KBM-7 (cell line): ENCODE data around the gene ATP6V1D.
"Not testable (repeated sequence)": the region's sequence is repeated elsewhere in the genome, so short reads cannot be mapped to it uniquely, and the experiment has no call there.

ENCODE experiments used
- DNase-seq: peaks from one replicate; pipeline ENCODE4 v3.0.0-alpha.2; 2015
- in situ Hi-C: fragments of 300-500 bp; cut with MboI; formaldehyde crosslinking; loops from 2 replicates; pipeline ENCODE4 v1.14.3; 2020; ENCODE audit warnings: low sequenced_read_pairs, low pct_unique_long_range_greater_than_20kb, mixed read lengths

ATP6V1D gene

GRCh38 chr14:67359775-67360469 lies at the start of gene ATP6V1D, which contains the start of gene EIF2S1:
ATP6V1D (minus strand) TSS chr14:67359804; CDS start chr14:67359698, 106 bp downstream.
EIF2S1 (plus strand) TSS chr14:67360328; CDS start chr14:67364768, 4,440 bp downstream.
- DNase-seq: peak; percentile 99
- in situ Hi-C loops: no loop called here

- in situ Hi-C loops, DNase-seq: not testable (repeated sequence)
Observed at GRCh38 chr14:67408122-67408801, 48.7 kb upstream of the ATP6V1D start.

- in situ Hi-C loops: no loop called here
- DNase-seq: no peak
Observed at GRCh38 chr14:67405771-67406170, 46.2 kb upstream of the ATP6V1D start.

GRCh38 chr14:67400434-67400833 lies 40.8 kb upstream of the ATP6V1D start:
- in situ Hi-C loops: no loop called here
- no peak for DNase-seq

- in situ Hi-C loops: no loop called here
- no peak for DNase-seq
Observed at GRCh38 chr14:67397536-67397935, 37.9 kb upstream of the ATP6V1D start.

GRCh38 chr14:67396381-67396970 lies 36.9 kb upstream of the ATP6V1D start:
- no peak for DNase-seq
- in situ Hi-C loops: no loop called here

GRCh38 chr14:67395876-67396189 lies 36.2 kb upstream of the ATP6V1D start:
- no peak for DNase-seq
- in situ Hi-C loops: no loop called here

- no peak for DNase-seq
- in situ Hi-C loops: no loop called here
Observed at GRCh38 chr14:67395086-67395875, 35.7 kb upstream of the ATP6V1D start.

- in situ Hi-C loops: no loop called here
Observed at GRCh38 chr14:67393689-67394088, 34.1 kb upstream of the ATP6V1D start.

GRCh38 chr14:67392800-67393199 lies 33.2 kb upstream of the ATP6V1D start:
- DNase-seq: no peak
- in situ Hi-C loops: no loop called here

More at GRCh38 chr14:67393689-67394088, 34.1 kb upstream of the ATP6V1D start:
- DNase-seq: no peak

GRCh38 chr14:67392123-67392522 lies 32.5 kb upstream of the ATP6V1D start:
- no peak for DNase-seq
- in situ Hi-C loops: no loop called here

GRCh38 chr14:67391268-67391667 lies 31.7 kb upstream of the ATP6V1D start:
- in situ Hi-C loops: no loop called here
- DNase-seq: peak; percentile 62

GRCh38 chr14:67389811-67390534 lies 30.4 kb upstream of the ATP6V1D start:
- in situ Hi-C loops: no loop called here
- no peak for DNase-seq

- in situ Hi-C loops: no loop called here
- DNase-seq: peak; percentile 8
Observed at GRCh38 chr14:67389275-67389674, 29.7 kb upstream of the ATP6V1D start.

- in situ Hi-C loops: no loop called here
Observed at GRCh38 chr14:67387195-67387594, 27.6 kb upstream of the ATP6V1D start.

GRCh38 chr14:67385618-67386017 lies 26.0 kb upstream of the ATP6V1D start:
- in situ Hi-C loops: no loop called here
- DNase-seq: no peak

More at GRCh38 chr14:67387195-67387594, 27.6 kb upstream of the ATP6V1D start:
- no peak for DNase-seq

GRCh38 chr14:67385120-67385519 lies 25.5 kb upstream of the ATP6V1D start:
- DNase-seq: no peak
- in situ Hi-C loops: no loop called here

- in situ Hi-C loops: no loop called here
- no peak for DNase-seq
Observed at GRCh38 chr14:67377916-67378315, 18.3 kb upstream of the ATP6V1D start.

- no peak for DNase-seq
- in situ Hi-C loops: no loop called here
Observed at GRCh38 chr14:67373347-67373746, 13.7 kb upstream of the ATP6V1D start.
